Measurements from ENCODE around the gene KTI12.
"Not testable (repeated sequence)": the region's sequence is repeated elsewhere in the genome, so short reads cannot be mapped to it uniquely, and the experiment has no call there.

KTI12 gene

GRCh38 chr1:52022133-52022532 lies 11.5 kb downstream of the KTI12 start:
- Histone ChIP-seq H3K36me3 (ENCODE audit: insufficient read depth, insufficient read length, low read length) (peaks cover 50% of the 10 kb centered on the region), H3K4me1 (ENCODE audit: insufficient read depth, insufficient read length) (no peaks in the 10 kb centered on the region), H3K4me3 (ENCODE audit: insufficient read length, low read depth) (no peak overlapping the region), H3K27me3 (ENCODE audit: insufficient read depth, insufficient read length) (no peaks in the 10 kb centered on the region), H3K9ac (ENCODE audit: insufficient read length, low read depth) (no peak overlapping the region), H3K9me3 (ENCODE audit: insufficient read depth, low read length) (no peaks in the 10 kb centered on the region)
- DNase-seq (ENCODE audit: low read depth, low spot score) = no peak
- TF ChIP-seq ZNF274 (IDR thresholded peaks at IDR 0.05; ENCODE audit: low read depth, low read length) = no peak
- no peak for TF ChIP-seq YY1 (IDR thresholded peaks at IDR 0.05; ENCODE audit: insufficient read depth, insufficient read length)
- no peak for TF ChIP-seq SUZ12 (IDR thresholded peaks at IDR 0.05; ENCODE audit: extremely low read depth, insufficient read depth, insufficient read length)

GRCh38 chr1:52008071-52008809 lies 25.4 kb downstream of the KTI12 start:
- no peak overlapping the region for H3K4me3 ChIP-seq (ENCODE audit: insufficient read length, low read depth)
- H3K9ac ChIP-seq (ENCODE audit: insufficient read length, low read depth) = no peak overlapping the region
- H3K4me1 ChIP-seq (ENCODE audit: insufficient read depth, insufficient read length) = peaks cover 7% of the 10 kb centered on the region
- no peaks in the 10 kb centered on the region for H3K27me3 ChIP-seq (ENCODE audit: insufficient read depth, insufficient read length)
- H3K9me3 ChIP-seq (ENCODE audit: insufficient read depth, low read length) = no peaks in the 10 kb centered on the region
- no peak for DNase-seq (ENCODE audit: low read depth, low spot score)
- no peaks in the 10 kb centered on the region for H3K36me3 ChIP-seq (ENCODE audit: insufficient read depth, insufficient read length, low read length)
- TF ChIP-seq ZNF274 (IDR thresholded peaks at IDR 0.05; ENCODE audit: low read depth, low read length) = no peak
- no peak for TF ChIP-seq YY1 (IDR thresholded peaks at IDR 0.05; ENCODE audit: insufficient read depth, insufficient read length)
- no peak for TF ChIP-seq SUZ12 (IDR thresholded peaks at IDR 0.05; ENCODE audit: extremely low read depth, insufficient read depth, insufficient read length)

GRCh38 chr1:52007215-52008002 lies 26.2 kb downstream of the KTI12 start:
- H3K4me1 ChIP-seq (ENCODE audit: insufficient read depth, insufficient read length) = peaks cover 7% of the 10 kb centered on the region
- no peak for DNase-seq (ENCODE audit: low read depth, low spot score)
- H3K36me3 ChIP-seq (ENCODE audit: insufficient read depth, insufficient read length, low read length) = no peaks in the 10 kb centered on the region
- TF ChIP-seq SUZ12 (IDR thresholded peaks at IDR 0.05; ENCODE audit: extremely low read depth, insufficient read depth, insufficient read length) (no peak), ZNF274 (IDR thresholded peaks at IDR 0.05; ENCODE audit: low read depth, low read length) (no peak), YY1 (IDR thresholded peaks at IDR 0.05; ENCODE audit: insufficient read depth, insufficient read length) (no peak)
- no peaks in the 10 kb centered on the region for H3K9me3 ChIP-seq (ENCODE audit: insufficient read depth, low read length)
- H3K9ac ChIP-seq (ENCODE audit: insufficient read length, low read depth) = peak overlapping the region; percentile 34
- no peak overlapping the region for H3K4me3 ChIP-seq (ENCODE audit: insufficient read length, low read depth)
- no peaks in the 10 kb centered on the region for H3K27me3 ChIP-seq (ENCODE audit: insufficient read depth, insufficient read length)

- not testable (repeated sequence) for DNase-seq (ENCODE audit: low read depth, low spot score); H3K9me3 ChIP-seq (ENCODE audit: insufficient read depth, low read length); H3K36me3 ChIP-seq (ENCODE audit: insufficient read depth, insufficient read length, low read length); H3K4me1 ChIP-seq (ENCODE audit: insufficient read depth, insufficient read length); H3K4me3 ChIP-seq (ENCODE audit: insufficient read length, low read depth); H3K27me3 ChIP-seq (ENCODE audit: insufficient read depth, insufficient read length)
- peak overlapping the region; percentile 63 for H3K9ac ChIP-seq (ENCODE audit: insufficient read length, low read depth)
These were observed 27.5 kb downstream of the KTI12 start for GRCh38 chr1:52006081-52006553.

- H3K27me3 ChIP-seq (ENCODE audit: insufficient read depth, insufficient read length); H3K4me1 ChIP-seq (ENCODE audit: insufficient read depth, insufficient read length); DNase-seq (ENCODE audit: low read depth, low spot score); H3K4me3 ChIP-seq (ENCODE audit: insufficient read length, low read depth); H3K9me3 ChIP-seq (ENCODE audit: insufficient read depth, low read length); H3K36me3 ChIP-seq (ENCODE audit: insufficient read depth, insufficient read length, low read length): not testable (repeated sequence)
- H3K9ac ChIP-seq (ENCODE audit: insufficient read length, low read depth) = peak overlapping the region; percentile 63
These were observed 28.1 kb downstream of the KTI12 start for GRCh38 chr1:52005548-52005947.

GRCh38 chr1:52003877-52004276 lies 29.7 kb downstream of the KTI12 start:
- TF ChIP-seq ZNF274 (IDR thresholded peaks at IDR 0.05; ENCODE audit: low read depth, low read length) (no peak), SUZ12 (IDR thresholded peaks at IDR 0.05; ENCODE audit: extremely low read depth, insufficient read depth, insufficient read length) (no peak), YY1 (IDR thresholded peaks at IDR 0.05; ENCODE audit: insufficient read depth, insufficient read length) (no peak)
- Histone ChIP-seq H3K4me3 (ENCODE audit: insufficient read length, low read depth) (no peak overlapping the region), H3K9me3 (ENCODE audit: insufficient read depth, low read length) (no peaks in the 10 kb centered on the region), H3K9ac (ENCODE audit: insufficient read length, low read depth) (no peak overlapping the region), H3K4me1 (ENCODE audit: insufficient read depth, insufficient read length) (peaks cover 3% of the 10 kb centered on the region), H3K36me3 (ENCODE audit: insufficient read depth, insufficient read length, low read length) (no peaks in the 10 kb centered on the region), H3K27me3 (ENCODE audit: insufficient read depth, insufficient read length) (no peaks in the 10 kb centered on the region)
- no peak for DNase-seq (ENCODE audit: low read depth, low spot score)

- H3K9ac ChIP-seq (ENCODE audit: insufficient read length, low read depth) = no peak overlapping the region
- no peaks in the 10 kb centered on the region for H3K27me3 ChIP-seq (ENCODE audit: insufficient read depth, insufficient read length)
- no peaks in the 10 kb centered on the region for H3K36me3 ChIP-seq (ENCODE audit: insufficient read depth, insufficient read length, low read length)
- H3K4me1 ChIP-seq (ENCODE audit: insufficient read depth, insufficient read length) = peaks cover 4% of the 10 kb centered on the region
- DNase-seq (ENCODE audit: low read depth, low spot score) = peak; percentile 98
- no peak overlapping the region for H3K4me3 ChIP-seq (ENCODE audit: insufficient read length, low read depth)
- no peaks in the 10 kb centered on the region for H3K9me3 ChIP-seq (ENCODE audit: insufficient read depth, low read length)
- no peak for TF ChIP-seq ZNF274 (IDR thresholded peaks at IDR 0.05; ENCODE audit: low read depth, low read length)
- TF ChIP-seq YY1 (IDR thresholded peaks at IDR 0.05; ENCODE audit: insufficient read depth, insufficient read length) = no peak
- TF ChIP-seq SUZ12 (IDR thresholded peaks at IDR 0.05; ENCODE audit: extremely low read depth, insufficient read depth, insufficient read length) = no peak
These were observed 31.3 kb downstream of the KTI12 start for GRCh38 chr1:52002038-52002917.

Measured in NT2/D1 (cell line).